ENCODE data around the gene VGLL2.

Gene VGLL2

DNA sequence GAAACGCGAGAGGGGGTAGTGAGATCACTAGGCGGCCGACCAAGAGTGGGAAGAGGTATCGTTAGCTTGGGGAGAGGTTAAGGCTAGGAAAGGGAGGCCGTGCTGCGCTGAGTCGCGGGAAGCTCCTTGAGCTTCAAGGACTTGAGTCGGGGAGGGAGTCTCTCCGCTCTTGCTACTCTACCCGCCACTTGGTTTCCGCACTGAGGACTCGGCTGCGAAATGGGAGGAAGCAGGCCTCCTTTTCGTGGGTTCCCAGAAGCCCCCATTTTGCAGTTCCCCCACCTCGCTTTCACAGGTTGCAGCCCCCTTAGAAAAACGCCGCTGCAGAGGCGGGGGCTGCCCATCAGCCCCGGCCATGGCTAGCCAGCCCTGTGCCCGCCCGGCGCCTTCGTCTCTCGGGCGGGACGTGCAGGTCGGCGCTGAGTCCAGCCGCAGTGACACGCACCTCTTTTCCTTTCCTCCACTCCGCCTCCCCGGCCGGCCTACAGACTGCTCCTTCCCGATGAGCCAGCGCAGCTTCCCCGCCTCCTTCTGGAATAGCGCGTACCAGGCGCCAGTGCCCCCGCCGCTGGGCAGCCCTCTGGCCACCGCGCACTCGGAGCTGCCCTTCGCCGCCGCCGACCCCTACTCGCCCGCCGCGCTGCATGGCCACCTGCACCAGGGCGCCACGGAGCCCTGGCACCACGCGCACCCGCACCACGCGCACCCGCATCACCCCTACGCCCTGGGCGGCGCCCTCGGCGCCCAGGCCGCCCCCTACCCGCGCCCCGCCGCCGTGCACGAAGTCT, 4.9 kb downstream of the VGLL2 start:
- DNase-seq: no peak

DNA sequence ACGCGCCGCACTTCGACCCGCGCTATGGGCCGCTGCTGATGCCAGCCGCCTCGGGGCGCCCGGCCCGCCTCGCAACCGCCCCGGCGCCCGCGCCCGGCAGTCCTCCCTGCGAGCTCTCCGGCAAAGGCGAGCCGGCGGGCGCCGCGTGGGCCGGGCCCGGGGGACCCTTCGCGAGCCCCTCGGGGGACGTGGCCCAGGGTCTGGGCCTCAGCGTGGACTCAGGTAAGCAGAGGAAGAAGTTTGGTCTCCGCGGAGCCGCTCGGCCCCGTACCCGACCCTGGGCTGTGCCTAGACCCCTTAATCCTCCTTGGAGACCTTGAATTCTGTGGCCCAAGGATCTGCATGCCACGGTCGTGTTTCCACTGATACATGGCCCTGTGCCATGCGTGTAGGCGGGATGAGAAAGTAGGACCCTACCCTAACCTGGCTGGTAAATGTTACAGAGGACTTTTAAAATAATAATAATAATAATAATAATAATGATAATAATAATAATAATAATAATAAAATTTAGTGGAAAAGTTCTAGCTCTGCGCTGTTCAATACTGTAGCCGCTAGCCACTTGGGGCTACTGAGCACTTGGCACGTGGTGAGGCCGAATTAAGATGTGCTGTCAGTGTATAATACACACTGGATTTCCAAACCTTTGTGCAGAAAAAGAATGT, 5.6 kb downstream of the VGLL2 start:
- no peak for DNase-seq

DNA sequence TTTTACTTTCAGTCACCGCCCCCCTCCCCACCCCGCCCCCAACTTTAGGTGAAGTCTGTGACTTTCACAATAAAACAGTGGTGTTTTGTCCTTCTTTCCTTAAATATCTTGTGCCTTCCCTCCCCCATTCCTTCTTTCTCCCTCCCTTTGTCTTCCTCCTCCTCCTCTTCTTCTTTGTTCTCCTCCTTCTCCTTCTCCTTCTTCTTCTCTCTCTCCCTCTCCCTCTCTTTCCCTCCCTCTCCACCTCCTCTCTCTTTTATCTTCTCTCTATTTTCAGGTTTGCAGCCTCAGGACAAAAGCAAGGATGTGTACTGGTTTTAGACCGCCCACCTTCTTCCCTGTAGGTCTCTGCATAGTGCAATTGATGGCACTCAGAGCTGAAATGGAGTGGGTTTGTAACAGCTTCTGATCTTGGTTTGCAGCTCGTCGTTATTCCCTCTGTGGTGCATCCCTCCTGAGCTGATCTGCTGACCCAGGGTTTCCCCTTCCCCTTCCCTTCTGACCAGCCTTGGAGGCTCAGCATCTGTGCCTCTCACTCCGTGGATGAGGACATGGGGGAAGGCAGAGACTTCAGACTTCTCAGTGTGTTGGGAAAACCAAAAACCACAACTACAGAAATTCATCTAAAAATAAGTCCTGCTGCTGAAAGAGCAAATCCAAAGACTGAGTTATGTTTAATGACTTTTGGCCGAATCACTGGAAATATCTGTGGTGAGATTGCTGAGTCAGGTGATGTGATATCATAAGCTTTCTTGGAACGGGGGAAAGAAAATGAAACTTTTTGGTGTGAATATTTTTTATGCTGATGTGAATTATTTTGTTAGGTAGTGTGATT, 6.9 kb downstream of the VGLL2 start:
- DNase-seq: no peak

DNA sequence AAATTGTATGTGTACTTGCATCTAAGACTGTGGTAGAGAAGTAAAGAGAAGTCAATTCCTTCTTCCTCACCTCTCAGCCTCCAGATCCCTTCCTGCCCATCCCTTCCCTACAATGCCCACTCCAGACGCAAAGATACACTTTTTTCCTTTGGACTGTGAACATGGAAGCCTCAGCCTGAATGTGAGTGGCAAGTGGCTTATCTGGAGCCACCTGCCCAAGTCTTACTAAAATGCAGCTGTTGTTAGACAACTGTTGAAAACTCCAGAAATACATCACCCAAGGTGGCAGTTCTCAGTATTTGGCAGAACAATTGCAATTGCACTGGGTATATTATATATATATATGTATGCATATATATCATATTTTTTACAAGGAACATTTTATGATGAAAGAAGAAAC, 7.5 kb downstream of the VGLL2 start:
- DNase-seq: no peak

DNA sequence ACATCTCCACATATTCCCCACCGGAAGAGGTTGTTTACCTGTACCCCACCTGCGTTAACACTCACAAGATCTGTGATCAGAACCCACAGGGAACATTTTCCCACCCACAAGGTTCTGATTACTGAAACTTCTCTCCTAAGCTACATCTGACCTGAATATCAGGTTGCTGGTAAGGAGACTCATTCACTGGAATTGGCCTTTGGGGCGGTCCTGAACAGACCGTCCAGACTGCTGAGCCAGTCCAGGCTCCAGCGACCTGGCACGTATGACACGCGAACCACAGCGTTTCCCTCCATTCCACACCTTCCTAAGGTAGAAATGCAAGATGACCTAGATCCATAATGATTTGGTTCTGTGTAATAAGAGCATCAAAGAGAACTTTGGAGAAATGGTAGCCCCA, 9.8 kb downstream of the VGLL2 start:
- no peak for DNase-seq

DNA sequence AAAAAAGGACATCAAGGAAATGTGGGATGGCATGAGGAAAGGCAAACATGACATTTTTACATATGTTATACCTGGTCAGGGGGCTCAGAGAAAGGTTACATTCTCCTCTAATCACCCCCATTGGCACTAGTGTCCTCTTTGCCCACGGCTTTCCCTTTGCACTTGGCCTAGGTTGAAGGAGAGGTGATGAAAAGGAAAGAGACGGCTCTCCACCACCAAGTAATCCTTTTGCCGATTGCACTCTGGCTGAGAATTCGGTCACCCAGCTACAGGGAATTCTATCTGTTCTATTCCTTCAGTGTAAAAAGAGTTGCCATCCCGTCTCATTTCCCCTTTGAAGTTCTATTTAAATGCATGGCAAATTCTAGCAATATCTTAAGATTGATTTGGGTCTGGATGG, 10.4 kb downstream of the VGLL2 start:
- DNase-seq: no peak

DNA sequence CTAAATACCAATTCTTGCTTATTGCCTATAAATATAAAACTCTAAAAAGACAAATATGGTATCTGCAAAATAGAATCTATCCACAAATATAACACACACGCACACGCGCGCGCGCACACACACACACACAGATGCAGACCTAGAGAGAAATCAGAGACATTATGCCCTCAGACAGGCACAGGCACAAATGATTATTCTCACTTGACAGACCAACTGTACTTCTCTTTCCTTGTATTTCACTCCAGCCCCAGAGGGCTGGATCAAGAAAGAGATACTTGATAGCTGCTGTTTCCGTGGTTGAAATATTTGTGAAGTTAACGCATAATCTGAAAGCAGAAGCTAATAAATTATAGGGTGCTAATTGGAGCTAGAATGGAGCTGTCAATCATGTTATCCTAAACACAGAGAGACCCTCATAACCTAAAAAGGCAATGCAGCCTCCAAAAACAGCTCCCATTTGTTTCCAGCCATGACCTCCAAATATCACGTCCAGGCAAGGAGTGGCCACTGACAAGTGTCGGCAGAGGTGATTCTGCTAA, 11.5 kb downstream of the VGLL2 start:
- DNase-seq: no peak

DNA sequence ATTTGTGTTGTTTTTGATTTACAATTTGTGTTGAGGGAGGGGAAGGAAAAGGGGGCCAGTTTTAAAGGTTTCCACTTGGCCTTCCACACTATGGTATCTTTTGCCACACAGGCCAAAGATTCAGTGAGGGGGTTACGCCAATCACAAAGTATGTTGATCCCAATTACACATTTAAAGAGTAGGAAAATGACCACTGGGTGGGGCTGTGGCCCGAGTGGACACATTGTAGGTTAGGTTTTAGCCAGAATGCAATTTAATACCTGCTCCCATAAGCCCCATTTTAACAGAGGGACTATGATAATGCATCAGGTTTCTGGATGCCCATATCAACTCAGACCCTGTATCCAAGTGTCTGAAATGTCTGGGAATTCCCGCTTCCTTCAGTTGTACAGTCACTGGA, 15.6 kb downstream of the VGLL2 start:
- DNase-seq: no peak

DNA sequence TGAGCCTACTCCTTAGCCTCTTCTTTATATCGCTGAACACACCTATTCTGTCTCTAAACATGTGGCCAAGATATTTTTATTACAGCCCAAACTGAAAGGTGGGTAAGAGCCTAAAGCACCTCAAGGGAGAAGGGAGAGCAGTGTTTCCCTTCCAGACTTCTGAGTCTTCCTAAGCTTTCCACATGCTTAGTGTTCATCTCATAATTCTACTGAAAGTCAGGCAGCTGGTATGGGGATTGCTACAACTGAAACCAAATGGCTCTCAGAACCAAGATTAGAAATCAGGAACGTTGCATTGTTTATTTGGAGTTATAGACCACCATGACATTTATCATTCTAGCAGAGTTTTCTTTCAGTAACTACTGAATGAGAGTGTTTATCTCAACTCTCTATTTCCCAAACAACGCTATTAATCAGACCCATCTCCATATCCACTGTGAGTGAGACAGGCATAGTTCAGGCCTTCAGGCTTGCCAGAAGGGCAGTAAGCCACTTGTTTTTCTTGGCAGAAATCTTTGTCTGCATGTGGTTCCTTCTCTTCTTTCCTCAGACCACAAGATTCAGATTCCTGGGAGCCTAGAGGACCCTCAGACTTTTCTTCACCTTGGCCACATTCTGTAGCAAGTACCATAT, 22.8 kb downstream of the VGLL2 start:
- no peak for DNase-seq

DNA sequence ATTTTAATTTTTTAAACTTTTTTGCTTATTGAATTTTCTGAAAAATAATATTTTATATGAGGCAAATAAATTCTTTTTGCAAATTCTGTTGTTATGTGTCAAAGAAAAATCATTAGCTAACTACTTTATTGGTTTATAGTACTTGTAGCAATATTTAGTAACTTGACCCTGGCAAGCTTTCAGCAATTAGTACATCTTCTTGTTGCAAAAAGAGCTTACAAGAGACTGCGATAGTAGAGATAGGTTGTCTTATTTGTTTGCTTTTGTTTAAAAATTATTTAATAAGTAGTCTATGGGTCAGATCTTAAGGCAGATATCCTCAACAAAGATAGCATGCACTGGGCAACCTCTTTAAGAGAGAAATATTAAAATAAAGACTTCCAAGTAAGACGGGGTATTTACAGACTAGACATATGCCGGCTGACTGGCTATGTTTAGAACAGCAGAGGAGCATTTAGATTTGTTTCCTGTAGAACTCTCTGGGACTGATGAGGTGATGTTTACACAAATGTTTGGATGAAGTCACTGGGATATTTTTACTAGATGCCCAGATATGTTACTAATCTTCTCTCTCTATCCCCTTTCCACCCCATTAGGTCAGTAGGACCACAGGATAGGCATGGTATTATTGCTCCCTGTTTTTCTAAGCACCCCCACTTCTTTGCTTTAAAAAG, 25.0 kb downstream of the VGLL2 start:
- DNase-seq: no peak

DNA sequence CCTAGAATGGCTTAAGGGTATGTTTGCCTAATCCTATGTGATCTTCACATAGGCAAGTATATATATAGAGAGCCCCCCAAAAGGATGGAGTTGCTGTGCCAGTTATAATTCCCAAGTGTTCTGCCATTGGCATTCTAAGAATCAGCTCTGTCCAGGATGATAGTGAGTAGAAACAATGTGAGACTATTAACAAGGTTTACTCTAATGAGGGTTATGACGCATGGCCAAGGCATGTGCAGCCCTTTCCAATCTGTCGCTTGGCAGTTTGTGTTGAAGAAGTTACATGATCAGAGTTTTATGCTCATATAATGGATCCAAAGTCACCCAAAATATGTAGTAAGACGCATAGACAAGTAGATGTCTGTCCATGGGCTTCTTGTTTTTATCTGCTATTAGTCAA, 33.6 kb downstream of the VGLL2 start:
- no peak for DNase-seq

DNA sequence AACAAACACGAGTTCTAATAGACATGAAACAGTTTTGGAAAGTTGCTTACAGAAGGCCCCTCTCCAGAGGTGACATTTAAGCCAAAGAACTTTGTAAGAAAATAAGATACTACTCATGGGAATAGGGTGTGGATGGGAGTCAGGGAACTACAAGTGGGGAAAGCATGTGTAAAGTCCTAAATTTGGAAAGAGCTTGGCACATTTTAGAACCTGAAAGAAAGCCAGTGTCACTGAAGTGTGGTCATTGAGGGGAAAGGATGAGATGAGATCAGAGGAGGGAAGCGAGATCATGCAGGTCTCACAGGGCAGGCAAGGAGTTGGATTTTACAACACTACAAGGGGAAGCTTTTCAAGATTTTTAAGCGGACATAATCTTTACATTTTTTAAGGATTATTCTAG, 38.0 kb downstream of the VGLL2 start:
- DNase-seq: no peak

DNA sequence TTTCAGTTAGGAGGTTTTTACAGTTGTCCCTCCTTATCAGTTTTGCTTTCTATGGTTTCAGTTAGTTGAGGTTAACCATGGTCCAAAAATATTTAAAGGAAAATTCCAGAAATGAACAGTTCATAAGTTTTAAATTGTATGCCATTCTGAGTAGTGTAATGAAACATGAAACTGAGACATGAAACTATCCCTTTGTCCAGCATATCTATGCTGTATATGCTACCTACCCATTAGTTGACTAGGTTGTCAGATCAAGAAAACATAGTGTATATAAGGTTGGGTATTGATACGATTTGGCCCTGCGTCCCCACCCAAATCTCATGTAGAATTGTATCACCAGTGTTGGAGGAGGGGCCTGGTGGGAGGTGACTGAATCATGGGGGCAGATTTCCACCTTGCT, 39.1 kb downstream of the VGLL2 start:
- no peak for DNase-seq

DNA sequence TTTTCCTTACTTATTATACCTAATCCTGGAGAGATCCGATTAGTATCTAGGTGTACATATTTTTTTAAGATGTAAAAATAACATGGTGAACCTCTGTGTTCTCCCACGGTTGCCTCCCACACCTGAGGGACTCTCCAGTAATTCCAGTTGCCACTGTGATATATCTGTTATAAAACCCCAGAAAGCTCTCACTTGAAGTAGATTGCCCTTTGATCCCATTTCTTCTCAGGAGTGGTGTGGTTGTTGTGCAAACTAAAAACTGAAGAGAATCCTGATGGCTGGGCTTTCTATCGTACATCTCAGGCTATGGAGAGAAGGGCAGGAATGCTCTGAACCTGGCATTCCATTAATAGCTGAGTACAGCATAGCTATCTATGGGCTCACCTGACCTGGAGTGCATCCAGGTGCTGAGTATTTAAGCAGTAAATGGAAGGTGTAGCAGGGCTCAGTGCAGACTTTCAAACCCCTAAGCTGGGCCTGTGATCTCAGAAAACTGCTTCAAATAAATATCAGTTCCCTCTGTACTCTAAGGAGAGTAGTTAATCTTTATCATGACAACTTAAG, 41.0 kb downstream of the VGLL2 start:
- no peak for DNase-seq

DNA sequence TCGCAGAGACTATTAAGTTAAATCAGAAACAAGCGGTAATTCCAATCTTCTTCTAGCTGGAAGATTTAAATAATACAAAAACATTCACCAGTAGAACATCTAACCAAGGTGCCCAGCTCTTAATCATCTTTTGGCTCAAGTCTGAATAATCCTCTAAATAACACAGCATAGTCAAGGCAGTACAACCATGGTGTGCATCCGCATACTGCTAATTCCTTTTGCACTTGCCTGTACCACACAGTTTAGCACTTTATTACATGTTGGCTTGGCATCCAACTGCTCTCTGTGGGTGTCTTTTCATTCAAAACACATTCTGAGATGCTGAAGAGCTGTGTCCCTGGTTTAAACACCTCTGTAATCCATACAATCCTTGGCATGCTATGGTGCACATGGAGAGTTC, 42.3 kb downstream of the VGLL2 start:
- DNase-seq: no peak

DNA sequence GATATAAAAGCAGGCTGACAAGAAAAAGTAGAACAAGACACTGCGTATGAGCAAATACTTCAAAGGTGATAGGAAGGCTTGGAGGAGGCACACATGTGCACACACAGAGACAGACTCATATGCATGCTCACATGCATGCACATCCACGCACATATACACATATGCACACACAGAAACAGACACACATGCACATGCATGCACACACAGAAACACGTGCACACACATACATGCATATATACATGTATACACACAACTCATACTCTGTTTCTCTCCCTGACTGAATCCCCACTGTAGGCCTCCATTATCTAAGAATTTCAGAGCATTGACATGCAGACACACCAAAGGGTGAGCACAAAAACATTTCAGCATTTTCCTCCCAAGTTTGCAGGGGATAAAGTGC, 43.7 kb downstream of the VGLL2 start:
- no peak for DNase-seq

DNA sequence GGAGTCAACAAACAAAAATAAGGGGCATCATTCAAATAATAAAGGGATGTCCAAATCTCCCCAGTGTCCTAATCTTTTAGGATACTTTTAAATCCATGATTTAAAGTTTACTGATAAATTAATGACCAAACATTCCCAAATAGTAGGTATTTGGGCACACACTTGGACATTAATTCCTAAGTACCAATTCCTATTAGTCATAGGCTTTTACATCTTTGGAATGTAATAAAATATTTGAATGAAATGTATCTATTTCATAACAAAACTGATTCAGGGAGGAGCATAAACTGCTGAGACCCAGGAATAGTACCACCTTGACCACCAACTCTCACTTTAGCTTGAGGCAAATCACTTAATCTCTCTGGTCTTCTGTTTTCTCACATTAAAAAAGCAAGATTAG, 44.3 kb downstream of the VGLL2 start:
- no peak for DNase-seq

DNA sequence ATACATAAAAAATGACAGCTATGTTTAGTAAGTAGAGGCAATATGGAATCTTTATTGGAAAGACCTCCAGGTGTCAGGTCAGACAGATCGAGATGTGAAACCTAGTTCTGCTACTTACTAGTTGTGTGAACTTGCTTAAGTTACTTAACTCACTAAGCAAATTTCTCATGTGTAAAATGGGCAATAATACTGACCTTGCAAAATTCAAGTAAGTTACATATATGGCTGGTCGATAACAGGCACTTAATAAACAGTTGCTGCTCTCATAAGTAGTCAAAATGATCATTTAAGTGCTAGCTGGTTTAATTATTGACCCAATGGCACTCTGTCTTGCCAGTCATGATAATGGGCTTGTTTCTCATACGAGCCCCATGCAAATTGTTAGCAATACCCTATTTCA, 46.0 kb downstream of the VGLL2 start:
- no peak for DNase-seq

DNA sequence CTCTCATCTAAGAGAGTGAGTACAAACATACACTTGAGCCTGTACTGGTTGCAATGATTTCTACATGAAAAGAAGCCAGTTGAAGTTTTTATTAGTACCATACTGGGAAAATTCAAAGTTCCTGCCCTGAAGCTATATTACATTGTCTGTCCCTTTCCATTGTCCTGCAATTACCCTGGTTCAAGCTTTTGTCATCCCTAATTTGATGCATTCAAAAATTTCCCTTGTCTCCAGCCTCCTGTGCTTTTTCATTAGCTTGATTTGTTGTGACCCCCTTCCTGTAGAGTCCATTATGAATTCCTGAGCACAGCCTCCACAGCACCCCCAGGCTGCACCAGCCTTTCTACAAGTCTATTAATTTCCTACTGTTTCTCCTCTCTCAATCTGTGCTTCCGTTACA, 46.4 kb downstream of the VGLL2 start:
- no peak for DNase-seq

DNA sequence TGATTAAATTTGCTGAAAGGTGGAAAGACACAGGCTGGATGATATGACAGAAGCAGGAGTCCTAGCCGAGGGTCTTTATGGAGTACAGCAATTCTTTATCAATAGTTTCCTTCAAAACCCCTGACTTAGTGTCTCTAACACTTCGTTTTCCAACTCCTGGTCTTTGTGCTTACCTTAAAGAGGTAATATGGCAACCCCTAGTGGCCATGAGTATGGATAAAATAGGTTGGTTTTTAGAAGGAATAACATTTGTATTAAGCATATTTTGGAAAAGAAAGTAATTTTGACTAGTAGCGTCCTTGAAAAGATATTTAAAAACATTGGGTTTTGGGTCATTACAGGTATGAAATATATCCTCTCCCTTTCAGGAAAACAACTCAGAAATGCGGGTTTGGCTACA, 51.9 kb downstream of the VGLL2 start:
- DNase-seq: no peak
